A549 treated with Hydrocortisone at 1 μM for 4 hours (cell line): ENCODE data around the gene BCLAF3. TPM values are rescaled to one million over a fixed set of nuclear protein-coding genes. Genes with fewer than 3 reads are reported as not detected.

Source experiments
- total RNA-seq: library from RNA; stranded (reverse); fragments of 200-300 nt; extraction: Qiagen RNA extraction; gene quantifications from 5 replicates; pipeline ENCODE4 v1.2.3, GENCODE V29; 2022

Gene BCLAF3
- total RNA-seq, result 2.2 to 4.3 TPM (median 3.1 TPM) in 5 replicates

DNA sequence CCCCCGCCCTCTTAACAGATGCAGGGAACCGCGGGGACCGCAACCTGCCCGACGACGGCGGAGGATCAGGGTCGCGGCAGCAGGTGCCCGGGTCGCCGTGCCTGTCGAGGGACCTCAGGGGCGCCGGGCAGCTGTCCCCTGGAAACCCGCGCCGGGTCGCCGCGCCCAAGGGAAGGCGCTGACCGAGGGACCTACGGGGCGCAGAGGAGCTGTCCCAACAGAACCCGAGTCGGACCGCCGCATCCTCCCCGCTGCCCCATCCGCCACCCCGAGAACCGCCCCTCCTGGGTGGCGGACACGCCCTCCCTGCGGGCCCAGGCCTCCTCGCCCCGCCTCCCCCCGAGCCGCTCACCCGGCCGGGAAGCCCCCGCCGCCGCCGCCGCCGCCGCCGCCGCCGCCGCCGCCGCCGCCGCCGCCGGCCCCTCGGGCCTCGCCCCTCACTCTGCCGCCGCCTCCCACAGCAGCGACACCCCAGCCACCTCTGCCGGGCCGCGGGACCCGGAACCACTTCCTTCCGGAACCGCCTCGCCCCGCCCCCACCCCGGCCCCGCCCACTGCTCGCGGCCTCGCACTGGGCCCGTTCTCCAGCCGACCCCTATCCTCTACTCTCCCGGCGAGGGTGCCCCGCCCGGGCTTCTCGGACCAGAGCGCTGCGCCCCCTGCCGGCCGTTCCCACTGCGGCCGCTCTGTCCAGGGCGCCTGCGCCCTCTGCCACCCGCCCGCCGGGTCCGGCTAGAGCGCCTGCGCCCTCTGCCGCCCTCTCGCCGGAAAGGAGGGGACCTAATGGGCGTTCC lies at the start of gene BCLAF3:
Gene BCLAF3 (minus strand): TSS at position 506 of the 794 bp plus-strand sequence. CDS start 20,797 bp downstream, outside the sequence.

Other genes with a start within 250 kb of the BCLAF3 start
- 62.5 to 68.9 TPM (median 64.6 TPM) in 5 replicates for gene SH3KBP1, start 103.5 kb downstream of the BCLAF3 start, total RNA-seq
- gene MAP7D2, start 125.8 kb upstream of the BCLAF3 start, total RNA-seq, result 5.2 to 6.7 TPM (median 5.9 TPM) in 5 replicates
- gene EIF1AX, start 150.8 kb upstream of the BCLAF3 start, total RNA-seq, result 94.3 to 106 TPM (median 96.9 TPM) in 5 replicates